ENCODE measurements around the gene C1orf74. TPM values are rescaled to one million over a fixed set of nuclear protein-coding genes. Genes with fewer than 3 reads are reported as not detected.
A peak's percentile ranks its signal among the peaks of the same experiment; 100 is the strongest.

The C1orf74 gene
- total RNA-seq, 2 donors from 2014 or later = 2.2 to 2.9 TPM

- DNase-seq = no peak
- Histone ChIP-seq H3K27me3 (no peaks in the 10 kb centered on the region), H3K9me3 (no peaks in the 10 kb centered on the region), H3K4me3 (no peak overlapping the region), H3K4me1 (no peaks in the 10 kb centered on the region), H3K9ac (ENCODE audit: low read depth in 2 of 2, low read length in 2 of 2) (no peak overlapping the region), H3K27ac (no peak overlapping the region), H3K36me3 (no peaks in the 10 kb centered on the region)
- no peak for TF ChIP-seq CTCF (IDR thresholded peaks at IDR 0.05)
- intact Hi-C loops (cut with DNase I) = no loop called here
Measured at GRCh38 chr1:209761011-209761635, 23.2 kb downstream of the C1orf74 start.

GRCh38 chr1:209759829-209760359, 24.5 kb downstream of the C1orf74 start:
- no peak overlapping the region for H3K4me3 ChIP-seq
- no peak for TF ChIP-seq CTCF (IDR thresholded peaks at IDR 0.05)
- DNase-seq = no peak
- no peaks in the 10 kb centered on the region for H3K9me3 ChIP-seq
- no peaks in the 10 kb centered on the region for H3K36me3 ChIP-seq
- no peak overlapping the region for H3K27ac ChIP-seq
- intact Hi-C loops (cut with DNase I) = no loop called here
- H3K9ac ChIP-seq (ENCODE audit: low read depth in 2 of 2, low read length in 2 of 2) = no peak overlapping the region
- H3K27me3 ChIP-seq = no peaks in the 10 kb centered on the region
- H3K4me1 ChIP-seq = no peaks in the 10 kb centered on the region

GRCh38 chr1:209758400-209758799, 26.0 kb downstream of the C1orf74 start:
- Histone ChIP-seq H3K4me3 (peak overlapping the region; percentile 25), H3K36me3 (no peaks in the 10 kb centered on the region), H3K27ac (no peak overlapping the region)

GRCh38 chr1:209756615-209757445, 27.5 kb downstream of the C1orf74 start:
- Histone ChIP-seq H3K4me1 (no peaks in the 10 kb centered on the region), H3K9me3 (no peaks in the 10 kb centered on the region), H3K9ac (ENCODE audit: low read depth in 2 of 2, low read length in 2 of 2) (peak overlapping the region; percentile 44 to 66), H3K4me3 (peak overlapping the region; percentile 25), H3K36me3 (no peaks in the 10 kb centered on the region), H3K27ac (peak overlapping the region; percentile 60), H3K27me3 (no peaks in the 10 kb centered on the region)
- intact Hi-C loops (cut with DNase I) = no loop called here
- no peak for DNase-seq
- no peak for TF ChIP-seq CTCF (IDR thresholded peaks at IDR 0.05)

More at GRCh38 chr1:209758400-209758799, 26.0 kb downstream of the C1orf74 start:
- H3K9me3 ChIP-seq = no peaks in the 10 kb centered on the region
- H3K9ac ChIP-seq (ENCODE audit: low read depth in 2 of 2, low read length in 2 of 2) = peak overlapping the region in 1 of 2 donors; percentile 43
- no peak for TF ChIP-seq CTCF (IDR thresholded peaks at IDR 0.05)
- intact Hi-C loops (cut with DNase I) = no loop called here
- H3K4me1 ChIP-seq = no peaks in the 10 kb centered on the region
- no peak for DNase-seq
- no peaks in the 10 kb centered on the region for H3K27me3 ChIP-seq

GRCh38 chr1:209755926-209756614, 28.3 kb downstream of the C1orf74 start, which contains the start of gene TRAF3IP3:
Gene TRAF3IP3 (plus strand): TSS chr1:209756053. CDS start chr1:209760040, 3,987 bp downstream.
- H3K4me1 ChIP-seq = no peaks in the 10 kb centered on the region
- peak; percentile 50 for DNase-seq
- intact Hi-C loops (cut with DNase I) = no loop called here
- peak within 1 kb of the TSS; percentile 60 for H3K27ac ChIP-seq
- no peak for TF ChIP-seq CTCF (IDR thresholded peaks at IDR 0.05)
- H3K9me3 ChIP-seq = no peaks in the 10 kb centered on the region
- peak within 1 kb of the TSS; percentile 44 to 66 for H3K9ac ChIP-seq (ENCODE audit: low read depth in 2 of 2, low read length in 2 of 2)
- no peaks in the 10 kb centered on the region for H3K27me3 ChIP-seq
- H3K36me3 ChIP-seq = no peaks in the 10 kb centered on the region
- H3K4me3 ChIP-seq = peak within 1 kb of the TSS; percentile 25

Data from colonic mucosa (tissue), 4 donors.